Measurements from ENCODE around the gene SSTR5.

The SSTR5 gene

GRCh38 chr16:1127101-1127500 lies 54.6 kb downstream of the SSTR5 start:
- no peak for DNase-seq

GRCh38 chr16:1127971-1128715 lies 55.6 kb downstream of the SSTR5 start:
- no peak for DNase-seq

- no peak for DNase-seq
These were observed 56.8 kb downstream of the SSTR5 start for GRCh38 chr16:1129106-1129960.

GRCh38 chr16:1130382-1130781 lies 57.8 kb downstream of the SSTR5 start:
- DNase-seq = no peak
